ENCODE measurements around the gene AGTRAP. TPM values are rescaled to one million over a fixed set of nuclear protein-coding genes. Genes with fewer than 3 reads are reported as not detected.

AGTRAP gene
- total RNA-seq, 1 experiment from 2014 or later = 77.7 TPM

DNA sequence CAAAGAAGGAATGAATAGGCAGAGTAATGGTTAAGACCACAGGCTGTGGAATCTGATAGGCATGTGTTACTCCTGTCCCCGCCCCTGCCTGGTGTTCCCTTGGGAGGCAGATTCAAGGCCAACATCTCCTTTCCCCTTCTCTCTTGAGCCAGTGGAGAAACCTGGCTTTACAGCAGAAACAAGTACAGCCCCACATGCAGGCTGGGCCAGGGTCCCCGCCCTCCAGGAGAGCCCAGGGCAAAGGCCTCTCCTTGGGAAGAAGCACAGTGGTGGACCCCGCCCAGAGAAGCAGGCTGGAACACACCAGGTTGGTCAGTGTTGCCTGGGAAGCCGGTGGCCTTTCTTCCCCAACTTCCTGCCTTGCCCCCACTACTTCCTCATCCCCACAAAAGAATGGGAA is 32.9 kb downstream of the AGTRAP start:
- Histone ChIP-seq H3K36me3 (ENCODE audit: low read depth) (no peaks in the 10 kb centered on the region), H3K9me3 (ENCODE audit: insufficient read depth, low read depth) (no peaks in the 10 kb centered on the region), H3K9me2 (ENCODE audit: insufficient read depth) (no peaks in the 10 kb centered on the region), H2AFZ (no peak overlapping the region), H3K4me1 (replicated peaks; ENCODE audit: insufficient read depth) (no peaks in the 10 kb centered on the region), H3K27me3 (ENCODE audit: insufficient read depth, low read depth) (no peaks in the 10 kb centered on the region), H3K79me2 (ENCODE audit: low read depth) (no peaks in the 10 kb centered on the region), H3F3A (ENCODE audit: insufficient read depth, low read depth) (no peaks in the 10 kb centered on the region), H3K27ac (no peak overlapping the region), H3K4me3 (no peak overlapping the region), H3K4me2 (no peak overlapping the region), H4K20me1 (ENCODE audit: insufficient read depth) (no peaks in the 10 kb centered on the region)
- BruUV-seq (replicated peaks) = no TSS peak
- TF ChIP-seq, protein P1, sequence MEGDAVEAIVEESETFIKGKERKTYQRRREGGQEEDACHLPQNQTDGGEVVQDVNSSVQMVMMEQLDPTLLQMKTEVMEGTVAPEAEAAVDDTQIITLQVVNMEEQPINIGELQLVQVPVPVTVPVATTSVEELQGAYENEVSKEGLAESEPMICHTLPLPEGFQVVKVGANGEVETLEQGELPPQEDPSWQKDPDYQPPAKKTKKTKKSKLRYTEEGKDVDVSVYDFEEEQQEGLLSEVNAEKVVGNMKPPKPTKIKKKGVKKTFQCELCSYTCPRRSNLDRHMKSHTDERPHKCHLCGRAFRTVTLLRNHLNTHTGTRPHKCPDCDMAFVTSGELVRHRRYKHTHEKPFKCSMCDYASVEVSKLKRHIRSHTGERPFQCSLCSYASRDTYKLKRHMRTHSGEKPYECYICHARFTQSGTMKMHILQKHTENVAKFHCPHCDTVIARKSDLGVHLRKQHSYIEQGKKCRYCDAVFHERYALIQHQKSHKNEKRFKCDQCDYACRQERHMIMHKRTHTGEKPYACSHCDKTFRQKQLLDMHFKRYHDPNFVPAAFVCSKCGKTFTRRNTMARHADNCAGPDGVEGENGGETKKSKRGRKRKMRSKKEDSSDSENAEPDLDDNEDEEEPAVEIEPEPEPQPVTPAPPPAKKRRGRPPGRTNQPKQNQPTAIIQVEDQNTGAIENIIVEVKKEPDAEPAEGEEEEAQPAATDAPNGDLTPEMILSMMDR (conservative IDR thresholded peaks at IDR 0.05) = no peak
- TF ChIP-seq EZH2 (IDR thresholded peaks at IDR 0.05; ENCODE audit: low read depth) = no peak
- CTCF ChIA-PET = no interaction called here
- POLR2A ChIA-PET (ENCODE audit: unreplicated experiment) = interaction anchor here (0.6 kb wide), 1 partner anchor 496 kb away, joined by 4 read pairs; no protein-coding TSS in a partner anchor
- DNase-seq = no peak
- intact Hi-C loops (cut with micrococcal nuclease; ENCODE audit: unreplicated experiment) = no loop called here

DNA sequence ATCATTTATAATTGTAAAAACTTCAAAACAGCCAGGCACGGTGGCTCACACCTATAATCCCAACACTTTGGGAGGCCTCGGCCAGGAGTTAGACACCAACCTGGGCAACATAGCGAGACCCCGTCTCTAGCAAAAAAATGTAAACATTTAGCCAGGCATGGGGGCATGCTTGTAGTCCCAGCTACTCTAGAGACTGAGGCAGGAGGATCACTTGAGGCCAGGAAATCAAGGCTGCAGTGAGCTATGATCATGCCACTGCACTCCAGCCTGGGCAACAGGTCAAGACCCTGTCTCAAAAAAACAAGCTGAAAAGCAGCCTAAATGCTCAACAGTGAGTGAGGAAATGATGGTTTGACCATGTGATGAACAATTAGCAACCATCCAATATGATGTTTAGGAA is 33.3 kb downstream of the AGTRAP start:
- no peaks in the 10 kb centered on the region for H3K79me2 ChIP-seq (ENCODE audit: low read depth)
- no peaks in the 10 kb centered on the region for H3K4me1 ChIP-seq (replicated peaks; ENCODE audit: insufficient read depth)
- intact Hi-C loops (cut with micrococcal nuclease; ENCODE audit: unreplicated experiment) = no loop called here
- BruUV-seq (replicated peaks) = no TSS peak
- H3K36me3 ChIP-seq (ENCODE audit: low read depth) = no peaks in the 10 kb centered on the region
- H3K4me3 ChIP-seq = no peak overlapping the region
- H2AFZ ChIP-seq = no peak overlapping the region
- TF ChIP-seq, protein P1 (conservative IDR thresholded peaks at IDR 0.05) = no peak
- no peak for TF ChIP-seq EZH2 (IDR thresholded peaks at IDR 0.05; ENCODE audit: low read depth)
- no peaks in the 10 kb centered on the region for H3F3A ChIP-seq (ENCODE audit: insufficient read depth, low read depth)
- H4K20me1 ChIP-seq (ENCODE audit: insufficient read depth) = no peaks in the 10 kb centered on the region
- no peak overlapping the region for H3K27ac ChIP-seq
- no peaks in the 10 kb centered on the region for H3K27me3 ChIP-seq (ENCODE audit: insufficient read depth, low read depth)
- no peak overlapping the region for H3K4me2 ChIP-seq
- DNase-seq = no peak
- ChIA-PET CTCF (no interaction called here), POLR2A (ENCODE audit: unreplicated experiment) (no interaction called here)
- H3K9me2 ChIP-seq (ENCODE audit: insufficient read depth) = no peaks in the 10 kb centered on the region
- no peaks in the 10 kb centered on the region for H3K9me3 ChIP-seq (ENCODE audit: insufficient read depth, low read depth)

DNA sequence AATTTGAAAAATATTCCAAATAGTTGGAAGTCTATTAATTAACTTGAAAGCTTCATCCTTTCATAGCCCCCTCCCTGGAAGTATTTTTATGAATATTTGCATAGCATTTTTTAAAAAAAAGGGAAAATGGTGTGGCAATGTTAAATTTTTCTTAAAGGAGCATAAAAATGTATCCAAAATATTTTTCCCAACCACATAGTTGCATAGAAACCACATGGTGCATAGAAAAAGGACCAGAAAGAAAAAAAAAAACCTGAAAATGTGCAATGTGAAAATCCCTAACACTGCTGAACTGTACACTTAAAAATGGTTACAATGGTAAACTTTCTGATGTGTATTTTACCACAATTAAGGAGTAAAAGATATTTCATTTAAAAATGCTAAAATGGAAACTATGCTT is 34.1 kb downstream of the AGTRAP start:
- CTCF ChIA-PET = no interaction called here
- no peak for DNase-seq

More for the DNA sequence above, 34.1 kb downstream of the AGTRAP start:
- Histone ChIP-seq H3K27ac (no peak overlapping the region), H3K4me3 (no peak overlapping the region), H3K9me2 (ENCODE audit: insufficient read depth) (no peaks in the 10 kb centered on the region), H4K20me1 (ENCODE audit: insufficient read depth) (no peaks in the 10 kb centered on the region), H3K4me1 (replicated peaks; ENCODE audit: insufficient read depth) (no peaks in the 10 kb centered on the region), H2AFZ (no peak overlapping the region), H3K79me2 (ENCODE audit: low read depth) (no peaks in the 10 kb centered on the region), H3K27me3 (ENCODE audit: insufficient read depth, low read depth) (no peaks in the 10 kb centered on the region), H3F3A (ENCODE audit: insufficient read depth, low read depth) (no peaks in the 10 kb centered on the region), H3K36me3 (ENCODE audit: low read depth) (no peaks in the 10 kb centered on the region), H3K9me3 (ENCODE audit: insufficient read depth, low read depth) (no peaks in the 10 kb centered on the region), H3K4me2 (no peak overlapping the region)
- intact Hi-C loops (cut with micrococcal nuclease; ENCODE audit: unreplicated experiment) = no loop called here
- no TSS peak for BruUV-seq (replicated peaks)
- POLR2A ChIA-PET (ENCODE audit: unreplicated experiment) = interaction anchor here (0.7 kb wide), 1 partner anchor 165 kb away, joined by 8 read pairs; the partner anchor contains the start of gene PLOD1
- TF ChIP-seq, protein P1 (conservative IDR thresholded peaks at IDR 0.05) = no peak
- no peak for TF ChIP-seq EZH2 (IDR thresholded peaks at IDR 0.05; ENCODE audit: low read depth)

All from PC-9 (cell line).